IMR-90 (cell line): ENCODE results near the gene BNIP3. TPM values are rescaled to one million over a fixed set of nuclear protein-coding genes. Genes with fewer than 3 reads are reported as not detected.
A peak's percentile ranks its signal among the peaks of the same experiment; 100 is the strongest.

Experiments
- ATAC-seq: fragments of 200-7000 bp; cut with Tn5 transposase; 2 replicates; pipeline ENCODE4 v1.9.1; 2020; ENCODE audit warnings: low read depth, mild to moderate bottlenecking, moderate library complexity
- BruUV-seq: library from RNA; stranded (reverse); fragments of 400-500 nt; replicated peaks from 2 replicates; lab custom pipeline; 2021; lab: Mats Ljungman, UMichigan
- CTCF ChIA-PET: fragments of 300-600 bp; formaldehyde crosslinking; extraction: SDS; loops from one replicate; lab custom pipeline; 2021; ENCODE audit warnings: antibody characterized with exemption; lab: Yijun Ruan, JAX
- POLR2A ChIA-PET: fragments of 300-600 bp; sonication (Branson Sonifier 250); formaldehyde crosslinking; loops from one replicate; lab custom pipeline; 2022; ENCODE audit warnings: antibody characterized with exemption; ENCODE audit not compliant: unreplicated experiment; lab: Charles Lee
- DNase-seq: peaks from one replicate; pipeline ENCODE4 v3.0.0; 2013
- H2AFZ ChIP-seq: replicated peaks from 2 replicates; pipeline ENCODE3; 2013; ENCODE audit warnings: low read length, mild to moderate bottlenecking; ENCODE audit not compliant: poor library complexity
- H2AK5ac ChIP-seq: 2 replicates; pipeline ENCODE4 v1.6.1; 2013; ENCODE audit warnings: low read depth, low read length, inconsistent platforms
- H2AK9ac ChIP-seq: replicated peaks from 2 replicates; pipeline ENCODE3; 2013; ENCODE audit warnings: mild to moderate bottlenecking, low read depth, low read length, moderate library complexity; ENCODE audit not compliant: poor library complexity
- H2BK120ac ChIP-seq: 2 replicates; pipeline ENCODE4 v1.6.1; 2013; ENCODE audit warnings: low read depth, low read length, inconsistent platforms
- H2BK15ac ChIP-seq: 3 replicates; pipeline ENCODE4 v1.6.1; 2013; ENCODE audit warnings: low read depth, low read length, inconsistent platforms
- H2BK20ac ChIP-seq: 2 replicates; pipeline ENCODE4 v1.6.1; 2013; ENCODE audit warnings: low read depth, mild to moderate bottlenecking, inconsistent platforms, low read length, moderate library complexity
- H2BK5ac ChIP-seq: 2 replicates; pipeline ENCODE4 v1.6.1; 2013; ENCODE audit warnings: mild to moderate bottlenecking, low read depth, low read length, inconsistent platforms; ENCODE audit not compliant: poor library complexity, severe bottlenecking
- H3K14ac ChIP-seq: replicated peaks from 2 replicates; pipeline ENCODE4 v1.6.1; 2013; ENCODE audit warnings: low read depth, low read length, inconsistent platforms
- H3K18ac ChIP-seq: 2 replicates; pipeline ENCODE4 v1.6.1; 2013; ENCODE audit warnings: low read depth, low read length, control low read depth
- H3K23ac ChIP-seq: 2 replicates; pipeline ENCODE4 v1.6.1; 2013; ENCODE audit warnings: low read depth, low read length, inconsistent platforms
- H3K27ac ChIP-seq: 2 replicates; pipeline ENCODE4 v1.5.1; 2013; ENCODE audit warnings: mild to moderate bottlenecking, control low read depth, low read length; ENCODE audit not compliant: insufficient read depth
- H3K27me3 ChIP-seq: 2 replicates; pipeline ENCODE4 v1.6.1; 2013; ENCODE audit warnings: low read length; ENCODE audit not compliant: control insufficient read depth, insufficient read depth
- H3K36me3 ChIP-seq: 2 replicates; pipeline ENCODE4 v1.6.1; 2013; ENCODE audit warnings: low read length, mixed read lengths; ENCODE audit not compliant: control insufficient read depth, insufficient read depth
- H3K4ac ChIP-seq: 2 replicates; pipeline ENCODE4 v1.6.1; 2013; ENCODE audit warnings: low read depth, low read length, inconsistent platforms
- H3K4me1 ChIP-seq: 2 replicates; pipeline ENCODE4 v1.6.1; 2013; ENCODE audit warnings: low read length, mixed read lengths; ENCODE audit not compliant: control insufficient read depth, insufficient read depth
- H3K4me2 ChIP-seq: 2 replicates; pipeline ENCODE4 v1.6.1; 2013; ENCODE audit warnings: low read depth, mild to moderate bottlenecking, control low read depth, low read length, moderate library complexity
- H3K4me3 ChIP-seq: 2 replicates; pipeline ENCODE4 v1.5.1; 2013; ENCODE audit warnings: low read depth, mild to moderate bottlenecking, control low read depth, low read length, moderate library complexity; ENCODE audit not compliant: insufficient read depth
- H3K56ac ChIP-seq: 2 replicates; pipeline ENCODE4 v1.6.1; 2013; ENCODE audit warnings: low read length, inconsistent platforms; ENCODE audit not compliant: insufficient read depth; ENCODE audit errors: extremely low read depth
- H3K79me1 ChIP-seq, 2 experiments: 2 replicates each; pipeline ENCODE4 v1.6.1; 2013; ENCODE audit warnings: low read length in 2 of 2, inconsistent platforms in 1 of 2, low read depth in 1 of 2
- H3K9ac ChIP-seq: 2 replicates; pipeline ENCODE4 v1.6.1; 2013; ENCODE audit warnings: low read depth, low read length, control low read depth
- H3K9me1 ChIP-seq: 2 replicates; pipeline ENCODE4 v1.6.1; 2013; ENCODE audit warnings: low read length, inconsistent platforms; ENCODE audit not compliant: insufficient read depth
- H3K9me3 ChIP-seq: 2 replicates; pipeline ENCODE4 v1.6.1; 2013; ENCODE audit warnings: low read length; ENCODE audit not compliant: control insufficient read depth, insufficient read depth
- H4K20me1 ChIP-seq: 2 replicates; pipeline ENCODE4 v1.6.1; 2013; ENCODE audit warnings: low read length, inconsistent platforms; ENCODE audit not compliant: insufficient read depth
- H4K5ac ChIP-seq: 2 replicates; pipeline ENCODE4 v1.6.1; 2013; ENCODE audit warnings: mild to moderate bottlenecking, low read depth, low read length, control low read depth
- H4K8ac ChIP-seq, 2 experiments: 2 replicates each; pipeline ENCODE4 v1.6.1; 2013; ENCODE audit warnings: low read depth in 2 of 2, low read length in 2 of 2, control low read depth in 1 of 2, inconsistent platforms in 1 of 2
- H4K91ac ChIP-seq: 2 replicates; pipeline ENCODE4 v1.6.1; 2013; ENCODE audit warnings: low read depth, low read length, inconsistent platforms; ENCODE audit not compliant: insufficient read depth
- BHLHE40 ChIP-seq: fragments of 150-350 bp; IDR thresholded peaks from 2 replicates; pipeline ENCODE4 v1.6.1; 2016; ENCODE audit warnings: mild to moderate bottlenecking, low read depth, low read length
- CEBPB ChIP-seq: IDR thresholded peaks from 2 replicates; pipeline ENCODE4 v1.6.1; 2012; ENCODE audit warnings: low read depth, low read length, improper control_type of control experiment
- MAZ ChIP-seq: IDR thresholded peaks from 2 replicates; pipeline ENCODE4 v1.6.1; 2012; ENCODE audit warnings: low read depth, mild to moderate bottlenecking, low read length, improper control_type of control experiment, moderate library complexity, borderline replicate concordance
- MXI1 ChIP-seq: IDR thresholded peaks from 2 replicates; pipeline ENCODE4 v1.6.1; 2012; ENCODE audit warnings: low read depth, mild to moderate bottlenecking, low read length, moderate library complexity, borderline replicate concordance
- RAD21 ChIP-seq: IDR thresholded peaks from 2 replicates; pipeline ENCODE4 v1.6.1; 2012; ENCODE audit warnings: low read length, improper control_type of control experiment
- RCOR1 ChIP-seq: IDR thresholded peaks from 2 replicates; pipeline ENCODE4 v1.6.1; 2012; ENCODE audit warnings: mild to moderate bottlenecking, low read length, improper control_type of control experiment; ENCODE audit not compliant: insufficient replicate concordance
- RFX5 ChIP-seq: IDR thresholded peaks from 2 replicates; pipeline ENCODE4 v1.8.0; 2012; ENCODE audit warnings: low read depth, mild to moderate bottlenecking, low read length, moderate library complexity
- SMC3 ChIP-seq: fragments of 150-350 bp; IDR thresholded peaks from 2 replicates; pipeline ENCODE4 v1.6.1; 2016; ENCODE audit warnings: low read depth, mild to moderate bottlenecking, antibody characterized with exemption, low read length, moderate library complexity
- WGBS, 2 experiments: methylation state at CpG; one replicate each; pipeline versions ENCODE4 v1.1.5 to v1.1.7; 2013; ENCODE audit warnings: missing lambda C conversion rate in 2 of 2; ENCODE audit not compliant: insufficient read length in 1 of 2; ENCODE audit errors: extremely low coverage in 2 of 2; 5-methylcytosine and 5-hydroxymethylcytosine counted together
- dilution Hi-C: fragments of 300-500 bp; cut with HindIII; formaldehyde crosslinking; loops from one replicate; pipeline ENCODE4 v1.14.3; 2018; ENCODE audit warnings: low sequenced_read_pairs; ENCODE audit not compliant: unreplicated experiment
- in situ Hi-C: fragments of 300-500 bp; cut with MboI; formaldehyde crosslinking; loops from 3 replicates; pipeline ENCODE4 v1.14.3; 2019; ENCODE audit warnings: low sequenced_read_pairs, inconsistent platforms, mixed read lengths
- intact Hi-C: fragments of 100-400 bp; cut with micrococcal nuclease; formaldehyde crosslinking; loops from 2 replicates; pipeline ENCODE4 v1.10.0; 2022
- polyA plus RNA-seq, 3 experiments: library from polyadenylated mRNA; depleted of rRNA; stranded (reverse); fragments of >200 nt; gene quantifications; 2 replicates each; pipeline ENCODE4 v1.2.3, GENCODE V29; 2012; ENCODE audit warnings: low replicate concordance in 1 of 3
- total RNA-seq: library from RNA; depleted of rRNA; stranded (reverse); fragments of >200 nt; gene quantifications from 2 replicates; pipeline ENCODE4 v1.2.3, GENCODE V29; 2012
- TF ChIP-seq, protein P1 (sequence below): conservative IDR thresholded peaks from 2 replicates; pipeline ENCODE4 v1.5.1; 2012; ENCODE audit warnings: mild to moderate bottlenecking, low read depth, low read length, improper control_type of control experiment

BNIP3 gene
- total and polyA plus RNA-seq, 2 of the 4 experiments (the other 2 are of a cell fraction): 134 to 211 TPM

DNA sequence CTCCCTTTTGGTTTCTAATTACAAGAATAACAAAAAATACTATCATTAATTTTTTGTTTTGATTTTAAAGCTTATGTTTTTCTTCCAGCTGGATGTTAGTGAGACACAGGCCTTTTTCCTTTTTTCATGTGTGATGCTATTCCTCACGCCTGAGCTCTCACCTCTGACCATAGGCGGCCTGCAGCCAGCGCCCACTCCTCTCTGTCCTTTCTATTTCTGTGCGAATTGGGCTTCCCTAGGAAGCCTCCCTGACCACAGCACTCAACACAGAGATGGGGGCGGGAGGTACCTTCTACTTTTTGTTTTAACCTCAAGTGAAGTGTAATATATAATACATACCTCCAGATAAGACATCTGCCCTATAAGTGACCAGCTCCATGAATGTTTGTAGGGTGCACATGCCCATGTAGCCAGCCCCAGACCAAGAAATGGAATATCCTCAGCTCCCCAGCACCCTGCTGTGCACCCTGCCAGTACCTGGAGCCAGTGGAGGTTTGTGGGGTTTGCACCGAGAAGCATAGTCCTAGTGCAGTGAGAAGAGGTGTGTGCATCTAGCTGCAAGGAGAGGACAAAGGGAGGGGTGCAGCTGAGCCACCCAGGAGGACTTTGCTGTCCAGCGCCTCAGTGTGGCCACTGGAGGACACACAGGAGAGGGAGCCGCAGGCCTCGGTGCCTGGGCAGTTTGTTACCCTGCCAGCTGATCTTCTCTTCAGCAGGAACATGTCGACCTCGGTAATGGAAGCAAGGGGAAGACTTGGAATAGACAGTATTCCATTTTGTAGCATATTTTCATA, 38.5 kb downstream of the BNIP3 start:
- no peaks in the 10 kb centered on the region for H3K9me3 ChIP-seq
- no peak overlapping the region for H3K4ac ChIP-seq
- H3K36me3 ChIP-seq: peaks cover 38% of the 10 kb centered on the region
- ChIA-PET CTCF (interaction anchor here (0.7 to 1.5 kb wide), 4 partner anchors 19 to 58 kb away, joined by 3 to 4 read pairs (median 3); no protein-coding TSS in a partner anchor), POLR2A (no interaction called here)
- no peak overlapping the region for H2BK120ac ChIP-seq
- H3K79me1 ChIP-seq: peaks cover 37 to 58% of the 10 kb centered on the region in 2 experiments
- ATAC-seq: no peak
- no peak overlapping the region for H3K14ac ChIP-seq
- no peak overlapping the region for H2BK5ac ChIP-seq
- H4K91ac ChIP-seq: no peak overlapping the region
- no peak overlapping the region for H4K8ac ChIP-seq
- no peak overlapping the region for H3K56ac ChIP-seq
- H3K9me1 ChIP-seq: peaks cover 23% of the 10 kb centered on the region
- no peak overlapping the region for H2AFZ ChIP-seq
- H3K9ac ChIP-seq: no peak overlapping the region
- whole genome bisulfite sequencing, 2 experiments: 68% methylated on average over 3 of the region's 11 CpGs; no CpG with 5 or more reads in 1 of the 2 experiments
- intact Hi-C loops (no loop called here), in situ Hi-C loops (no loop called here), dilution Hi-C loops (no loop called here)
- no peak overlapping the region for H2AK9ac ChIP-seq
- H3K23ac ChIP-seq: no peak overlapping the region
- DNase-seq: no peak
- H2BK15ac ChIP-seq: no peak overlapping the region
- no peak overlapping the region for H3K27ac ChIP-seq
- H3K27me3 ChIP-seq: no peaks in the 10 kb centered on the region
- no peak overlapping the region for H3K4me3 ChIP-seq
- no peak overlapping the region for H4K5ac ChIP-seq
- no peak overlapping the region for H2BK20ac ChIP-seq
- H3K18ac ChIP-seq: no peak overlapping the region
- H3K4me1 ChIP-seq: peaks cover 18% of the 10 kb centered on the region
- no TSS peak for BruUV-seq
- no peak overlapping the region for H2AK5ac ChIP-seq
- peaks cover 11% of the 10 kb centered on the region for H4K20me1 ChIP-seq
- no peak overlapping the region for H3K4me2 ChIP-seq
- TF ChIP-seq, protein P1, sequence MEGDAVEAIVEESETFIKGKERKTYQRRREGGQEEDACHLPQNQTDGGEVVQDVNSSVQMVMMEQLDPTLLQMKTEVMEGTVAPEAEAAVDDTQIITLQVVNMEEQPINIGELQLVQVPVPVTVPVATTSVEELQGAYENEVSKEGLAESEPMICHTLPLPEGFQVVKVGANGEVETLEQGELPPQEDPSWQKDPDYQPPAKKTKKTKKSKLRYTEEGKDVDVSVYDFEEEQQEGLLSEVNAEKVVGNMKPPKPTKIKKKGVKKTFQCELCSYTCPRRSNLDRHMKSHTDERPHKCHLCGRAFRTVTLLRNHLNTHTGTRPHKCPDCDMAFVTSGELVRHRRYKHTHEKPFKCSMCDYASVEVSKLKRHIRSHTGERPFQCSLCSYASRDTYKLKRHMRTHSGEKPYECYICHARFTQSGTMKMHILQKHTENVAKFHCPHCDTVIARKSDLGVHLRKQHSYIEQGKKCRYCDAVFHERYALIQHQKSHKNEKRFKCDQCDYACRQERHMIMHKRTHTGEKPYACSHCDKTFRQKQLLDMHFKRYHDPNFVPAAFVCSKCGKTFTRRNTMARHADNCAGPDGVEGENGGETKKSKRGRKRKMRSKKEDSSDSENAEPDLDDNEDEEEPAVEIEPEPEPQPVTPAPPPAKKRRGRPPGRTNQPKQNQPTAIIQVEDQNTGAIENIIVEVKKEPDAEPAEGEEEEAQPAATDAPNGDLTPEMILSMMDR: peak; percentile 36
- no peak for TF ChIP-seq RFX5
- peak; percentile 18; the same call in 1 of the 2 replicates for TF ChIP-seq SMC3
- TF ChIP-seq MAZ: no peak
- no peak for TF ChIP-seq BHLHE40
- TF ChIP-seq RAD21: peak; percentile 29
- no peak for TF ChIP-seq MXI1
- TF ChIP-seq RCOR1: no peak
- no peak for TF ChIP-seq CEBPB
